HEK293 (cell line): ENCODE data around the gene TEX14.

Experiments
- CTCF ChIP-seq: fragments of 450-650 bp; formaldehyde crosslinking; IDR thresholded peaks from 2 replicates; pipeline ENCODE4 v1.5.1; 2016; ENCODE audit warnings: missing biosample characterization, missing genetic modification characterization
- SALL2 ChIP-seq: fragments of 450-650 bp; formaldehyde crosslinking; IDR thresholded peaks from 2 replicates; pipeline ENCODE4 v1.5.0; 2017; ENCODE audit warnings: missing biosample characterization, mild to moderate bottlenecking, missing genetic modification characterization, borderline replicate concordance
- SCRT1 ChIP-seq: fragments of 450-650 bp; formaldehyde crosslinking; IDR thresholded peaks from 2 replicates; pipeline ENCODE4 v1.5.1; 2016; ENCODE audit warnings: missing biosample characterization, missing genetic modification characterization, borderline replicate concordance
- YY1 ChIP-seq: fragments of 450-650 bp; formaldehyde crosslinking; IDR thresholded peaks from 2 replicates; pipeline ENCODE4 v1.5.1; 2018; ENCODE audit warnings: missing biosample characterization, missing genetic modification characterization
- ZNF37A ChIP-seq: fragments of 450-650 bp; IDR thresholded peaks from 2 replicates; pipeline ENCODE4 v1.5.1; 2018; ENCODE audit warnings: missing biosample characterization, missing genetic modification characterization
- ZNF510 ChIP-seq: fragments of 450-650 bp; formaldehyde crosslinking; IDR thresholded peaks from 2 replicates; pipeline ENCODE4 v1.5.1; 2018; ENCODE audit warnings: mild to moderate bottlenecking, missing genetic modification characterization, missing biosample characterization; ENCODE audit not compliant: insufficient replicate concordance
- ZNF707 ChIP-seq: fragments of 450-650 bp; formaldehyde crosslinking; IDR thresholded peaks from 2 replicates; pipeline ENCODE4 v1.5.1; 2016; ENCODE audit warnings: missing biosample characterization, missing genetic modification characterization
- ZNF76 ChIP-seq: fragments of 450-650 bp; formaldehyde crosslinking; IDR thresholded peaks from 2 replicates; pipeline ENCODE4; 2016; ENCODE audit warnings: low read depth, missing biosample characterization, missing genetic modification characterization, borderline replicate concordance
- ZNF792 ChIP-seq: fragments of 450-650 bp; formaldehyde crosslinking; IDR thresholded peaks from 2 replicates; pipeline ENCODE4 v1.5.1; 2016; ENCODE audit warnings: missing biosample characterization, missing genetic modification characterization
- TF ChIP-seq, protein P1 (sequence below): fragments of 450-650 bp; formaldehyde crosslinking; IDR thresholded peaks from 2 replicates; pipeline ENCODE4 v1.5.1; 2016; ENCODE audit warnings: missing biosample characterization, missing genetic modification characterization

DNA sequence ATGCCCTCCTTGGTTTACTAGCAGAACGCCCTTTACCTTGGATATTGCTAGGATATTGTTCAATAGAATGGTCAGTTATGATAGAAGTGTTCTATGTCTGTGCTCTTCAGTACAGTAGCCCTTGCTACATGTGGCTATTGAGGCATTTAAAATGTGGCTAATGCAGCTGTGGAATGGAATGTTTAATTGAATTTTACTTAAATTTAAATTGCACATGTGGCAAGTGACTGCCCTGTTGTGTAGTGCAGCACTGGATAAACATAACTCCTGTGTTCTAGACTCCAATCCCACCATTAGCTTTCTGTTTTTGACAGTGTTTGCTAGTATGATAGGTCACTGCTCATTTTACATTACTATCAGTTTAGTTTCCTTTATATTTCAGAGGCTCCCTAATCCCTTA lies 30.4 kb upstream of the TEX14 start:
- TF ChIP-seq YY1 (tag by site-specific recombination) (no peak), ZNF37A (tag by site-specific recombination) (no peak), CTCF (no peak), ZNF792 (tag by site-specific recombination) (no peak), ZNF510 (tag by site-specific recombination) (no peak), ZNF76 (tag by site-specific recombination) (no peak), SCRT1 (tag by site-specific recombination) (no peak), ZNF707 (tag by site-specific recombination) (no peak), SALL2 (no peak)
- TF ChIP-seq, protein P1, sequence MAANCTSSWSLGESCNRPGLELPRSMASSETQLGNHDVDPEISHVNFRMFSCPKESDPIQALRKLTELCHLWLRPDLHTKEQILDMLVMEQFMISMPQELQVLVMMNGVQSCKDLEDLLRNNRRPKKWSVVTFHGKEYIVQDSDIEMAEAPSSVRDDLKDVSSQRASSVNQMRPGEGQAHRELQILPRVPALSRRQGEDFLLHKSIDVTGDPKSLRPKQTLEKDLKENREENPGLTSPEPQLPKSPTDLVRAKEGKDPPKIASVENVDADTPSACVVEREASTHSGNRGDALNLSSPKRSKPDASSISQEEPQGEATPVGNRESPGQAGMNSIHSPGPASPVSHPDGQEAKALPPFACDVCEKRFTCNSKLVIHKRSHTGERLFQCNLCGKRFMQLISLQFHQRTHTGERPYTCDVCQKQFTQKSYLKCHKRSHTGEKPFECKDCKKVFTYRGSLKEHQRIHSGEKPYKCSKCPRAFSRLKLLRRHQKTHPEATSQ (tag by site-specific recombination) = no peak
